HepG2 (cell line): ENCODE results near the gene TTC1. TPM values are rescaled to one million over a fixed set of nuclear protein-coding genes. Genes with fewer than 3 reads are reported as not detected.
A peak's percentile ranks its signal among the peaks of the same experiment; 100 is the strongest.

Experiments used
- CEBPB ChIP-seq: IDR thresholded peaks from 2 replicates; pipeline ENCODE4 v1.6.1; 2011; ENCODE audit warnings: low read depth, low read length, improper control_type of control experiment, borderline replicate concordance
- ETV5 ChIP-seq: IDR thresholded peaks from 2 replicates; pipeline ENCODE4 v1.6.1; 2018; ENCODE audit warnings: missing biosample characterization, missing genetic modification reagents, inconsistent platforms, borderline replicate concordance
- FOSL2 ChIP-seq: sonication (generic); formaldehyde crosslinking; IDR thresholded peaks from 2 replicates; pipeline ENCODE4 v1.4.0; 2020; ENCODE audit warnings: missing genetic modification reagents
- GABPA ChIP-seq, 2 experiments: IDR thresholded peaks; 2 replicates each; pipeline ENCODE4 v1.6.1; 2011 to 2016; ENCODE audit warnings: low read depth in 2 of 2, low read length in 1 of 2, missing biosample characterization in 1 of 2, missing genetic modification characterization in 1 of 2
- HOXA3 ChIP-seq: sonication (generic); formaldehyde crosslinking; IDR thresholded peaks from 2 replicates; pipeline ENCODE4 v1.5.0; 2020; ENCODE audit warnings: missing genetic modification reagents
- MAFF ChIP-seq: IDR thresholded peaks from 2 replicates; pipeline ENCODE4 v1.6.1; 2011; ENCODE audit warnings: low read depth, low read length, improper control_type of control experiment
- MATR3 ChIP-seq: sonication (generic); formaldehyde crosslinking; IDR thresholded peaks from 2 replicates; pipeline ENCODE4 v1.4.0; 2020; ENCODE audit warnings: missing genetic modification reagents
- NR2C2 ChIP-seq: sonication (generic); formaldehyde crosslinking; IDR thresholded peaks from 2 replicates; pipeline ENCODE4 v1.4.0; 2020; ENCODE audit warnings: missing genetic modification reagents, mild to moderate bottlenecking, moderate library complexity, borderline replicate concordance
- PHF8 ChIP-seq: sonication (generic); formaldehyde crosslinking; IDR thresholded peaks from 2 replicates; pipeline ENCODE4 v1.5.0; 2020; ENCODE audit warnings: missing genetic modification reagents
- PITX1 ChIP-seq: sonication (generic); formaldehyde crosslinking; IDR thresholded peaks from 2 replicates; pipeline ENCODE4 v1.5.1; 2020; ENCODE audit warnings: mild to moderate bottlenecking, missing genetic modification reagents
- RFX5 ChIP-seq: IDR thresholded peaks from 2 replicates; pipeline ENCODE4 v1.6.1; 2011; ENCODE audit warnings: low read depth, low read length, improper control_type of control experiment
- RXRB ChIP-seq: IDR thresholded peaks from 2 replicates; pipeline ENCODE4 v1.6.1; 2016; ENCODE audit warnings: borderline replicate concordance, missing genetic modification reagents, missing compliant biosample characterization
- TEF ChIP-seq: sonication (generic); formaldehyde crosslinking; IDR thresholded peaks from 2 replicates; pipeline ENCODE4 v1.5.0; 2020; ENCODE audit warnings: missing genetic modification reagents
- ZFX ChIP-seq: sonication (generic); formaldehyde crosslinking; IDR thresholded peaks from 2 replicates; pipeline ENCODE4 v1.4.0; 2020; ENCODE audit warnings: mild to moderate bottlenecking, low read depth, missing genetic modification reagents, moderate library complexity
- ZNF232 ChIP-seq: sonication (generic); formaldehyde crosslinking; IDR thresholded peaks from 2 replicates; pipeline ENCODE4 v1.4.0; 2020; ENCODE audit warnings: missing genetic modification reagents, borderline replicate concordance
- ZNF354B ChIP-seq: sonication (generic); formaldehyde crosslinking; IDR thresholded peaks from 2 replicates; pipeline ENCODE4 v1.8.0; 2022; ENCODE audit warnings: mild to moderate bottlenecking, missing genetic modification reagents
- ZNF574 ChIP-seq: sonication (generic); formaldehyde crosslinking; IDR thresholded peaks from 2 replicates; pipeline ENCODE4 v1.4.0; 2020; ENCODE audit warnings: missing genetic modification reagents
- ZNF773 ChIP-seq: sonication (generic); formaldehyde crosslinking; IDR thresholded peaks from 2 replicates; pipeline ENCODE4 v1.4.0; 2020; ENCODE audit warnings: missing genetic modification reagents, borderline replicate concordance
- ZSCAN12 ChIP-seq: sonication (generic); formaldehyde crosslinking; IDR thresholded peaks from 2 replicates; pipeline ENCODE4 v1.9.0; 2021; ENCODE audit warnings: mild to moderate bottlenecking, missing genetic modification reagents
- ZSCAN29 ChIP-seq: sonication (generic); formaldehyde crosslinking; conservative IDR thresholded peaks from 2 replicates; pipeline ENCODE4 v1.4.0; 2020; ENCODE audit warnings: mild to moderate bottlenecking, missing genetic modification reagents
- polyA plus RNA-seq, 8 experiments: library from polyadenylated mRNA; depleted of rRNA in 3 of 8; stranded (reverse) in 7 of 8; unstranded in 1 of 8; fragments of >200 nt; fragmentation: Illumina TruSeq in 4 of 8; extraction: Trizol in 4 of 8; gene quantifications; 2 replicates each; pipeline versions ENCODE4 v1.2.1 to v1.2.3, GENCODE V29; 2011 to 2016; ENCODE audit warnings: low read depth in 4 of 8, missing spikeins in 1 of 8, mixed read lengths in 1 of 8; ENCODE audit not compliant: insufficient read depth in 1 of 8
- total RNA-seq, 5 experiments: library from RNA; depleted of rRNA; stranded (reverse); fragments of >200 nt; fragmentation: Illumina TruSeq; extraction: Trizol; gene quantifications; 2 replicates each; pipeline ENCODE4 v1.2.3, GENCODE V29; 2016; ENCODE audit warnings: low read depth in 1 of 5
- TF ChIP-seq, protein P1 (sequence below): sonication (generic); formaldehyde crosslinking; IDR thresholded peaks from 2 replicates; pipeline ENCODE4 v1.4.0; 2020; ENCODE audit warnings: mild to moderate bottlenecking, missing genetic modification reagents

TTC1 gene
- total and polyA plus RNA-seq, 2 of the 13 experiments (the other 11 are each of a cell fraction or from before 2014, with no cell fraction given) = 16.1 to 72.1 TPM

DNA sequence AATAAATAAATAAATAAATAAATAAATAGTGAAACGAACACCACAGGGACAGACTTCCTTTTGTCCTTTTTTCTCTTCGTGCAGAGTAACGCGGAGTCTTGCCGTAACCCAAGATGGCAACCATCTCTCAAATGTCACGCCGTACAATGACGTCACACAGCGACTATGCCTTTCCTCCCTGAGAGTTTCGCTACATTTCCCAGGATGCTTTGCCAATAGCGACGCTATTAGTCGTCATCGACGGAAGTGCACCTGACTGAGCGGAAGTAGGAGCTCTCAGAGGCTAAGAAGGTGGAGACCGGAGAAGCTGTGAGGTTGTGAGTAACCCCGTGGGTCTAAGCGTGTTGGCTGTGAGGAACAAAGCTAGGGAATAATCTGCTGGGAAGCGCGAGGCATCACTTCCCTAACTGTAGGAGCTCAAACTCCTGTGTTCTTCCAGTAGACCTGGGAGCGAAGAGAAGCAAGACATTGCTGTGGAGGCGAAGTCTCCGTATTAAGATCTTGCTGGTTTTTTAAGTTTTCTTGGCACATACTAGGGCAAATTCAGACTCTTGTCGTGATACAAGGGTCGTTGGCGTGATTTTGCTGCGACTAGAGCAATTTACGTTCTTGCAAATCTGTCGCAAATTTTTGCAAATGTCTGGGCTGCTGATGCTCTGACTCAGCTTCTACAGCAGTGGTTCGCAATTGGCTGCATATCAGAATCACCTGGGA is at the start of gene TTC1 (continued):
- TF ChIP-seq TEF = no peak
- TF ChIP-seq PITX1 (CRISPR knock-in tag) = 0 out of 2 replicates have a peak, but pooled peaks have one; percentile 22
- peak; percentile 93 for TF ChIP-seq NR2C2 (CRISPR knock-in tag)
- peak; percentile 17; the same call in 1 of the 2 replicates for TF ChIP-seq CEBPB
- TF ChIP-seq MAFF = no peak
- peak; percentile 80 for TF ChIP-seq PHF8 (CRISPR knock-in tag)
- TF ChIP-seq ZSCAN12 (CRISPR knock-in tag) = no peak
- peak; percentile 87; the same call in 1 of the 2 replicates for TF ChIP-seq ZNF232 (CRISPR knock-in tag)
- peak; percentile 86 for TF ChIP-seq GABPA (IDR thresholded peaks at IDR 0.05; ENCODE audit: low read depth, low read length)
- peak; percentile 97 for TF ChIP-seq GABPA (CRISPR knock-in tag; IDR thresholded peaks at IDR 0.05; ENCODE audit: low read depth)
- no peak for TF ChIP-seq ZSCAN29 (CRISPR knock-in tag)
- TF ChIP-seq HOXA3 (CRISPR knock-in tag) = peak; percentile 98
- no peak for TF ChIP-seq ZNF773 (CRISPR knock-in tag)
- no peak for TF ChIP-seq MATR3 (CRISPR knock-in tag)
- TF ChIP-seq ZNF574 (CRISPR knock-in tag) = peak; percentile 94
- TF ChIP-seq FOSL2 (CRISPR knock-in tag) = peak; percentile 81
- TF ChIP-seq, protein P1, sequence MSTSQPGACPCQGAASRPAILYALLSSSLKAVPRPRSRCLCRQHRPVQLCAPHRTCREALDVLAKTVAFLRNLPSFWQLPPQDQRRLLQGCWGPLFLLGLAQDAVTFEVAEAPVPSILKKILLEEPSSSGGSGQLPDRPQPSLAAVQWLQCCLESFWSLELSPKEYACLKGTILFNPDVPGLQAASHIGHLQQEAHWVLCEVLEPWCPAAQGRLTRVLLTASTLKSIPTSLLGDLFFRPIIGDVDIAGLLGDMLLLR (CRISPR knock-in tag) = no peak
- TF ChIP-seq RXRB = peak; percentile 65
- no peak for TF ChIP-seq ZNF354B
- TF ChIP-seq ETV5 (CRISPR knock-in tag) = peak; percentile 75
- peak; percentile 73; the same call in 1 of the 2 replicates for TF ChIP-seq RFX5
- TF ChIP-seq ZFX (CRISPR knock-in tag) = peak; percentile 39; the same call in 1 of the 2 replicates
